Endometrial microvascular endothelial cells (primary cell): Measurements from ENCODE around the gene MED16. TPM values are rescaled to one million over a fixed set of nuclear protein-coding genes. Genes with fewer than 3 reads are reported as not detected.

ENCODE experiments used
- in situ Hi-C: cut with HindIII; loops from 2 replicates; pipeline ENCODE4 v1.10.0; 2017; ENCODE audit warnings: low sequenced_read_pairs, low pct_unique_long_range_greater_than_20kb; ENCODE audit errors: inconsistent ontology term
- total RNA-seq: library from RNA; depleted of rRNA; stranded (reverse); fragments of >200 nt; gene quantifications from one replicate; pipeline ENCODE4 v1.2.3, GENCODE V29; 2015; ENCODE audit errors: inconsistent ontology term

MED16 gene
- total RNA-seq, 1 donor from 2014 or later = 48.9 TPM

DNA sequence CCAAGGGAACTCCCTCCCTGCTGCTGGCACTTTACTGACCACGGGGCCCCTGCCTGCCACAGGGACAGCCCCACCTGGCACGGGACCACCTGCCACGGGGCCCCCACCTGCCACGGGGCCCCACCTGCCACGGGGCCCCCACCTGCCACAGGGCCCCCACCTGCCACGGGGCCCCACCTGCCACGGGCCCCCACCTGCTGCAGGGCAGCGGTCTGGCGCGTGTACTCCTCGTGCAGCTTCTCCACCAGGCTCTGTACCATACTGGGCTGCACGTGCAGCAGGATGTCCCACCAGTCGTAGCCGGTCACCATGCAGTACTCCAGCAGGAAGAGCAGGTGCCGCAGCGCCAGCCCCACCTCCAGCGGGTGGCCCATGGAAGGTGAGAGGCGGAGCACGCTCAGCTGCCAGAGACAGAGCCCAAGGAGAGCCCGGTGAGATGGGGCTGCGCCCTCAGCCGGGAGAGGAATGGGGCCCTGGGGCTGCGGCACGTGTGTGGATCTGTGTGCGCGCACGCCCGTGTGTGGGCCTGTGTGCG lies 16.1 kb downstream of the MED16 start:
- in situ Hi-C loops = no loop called here

DNA sequence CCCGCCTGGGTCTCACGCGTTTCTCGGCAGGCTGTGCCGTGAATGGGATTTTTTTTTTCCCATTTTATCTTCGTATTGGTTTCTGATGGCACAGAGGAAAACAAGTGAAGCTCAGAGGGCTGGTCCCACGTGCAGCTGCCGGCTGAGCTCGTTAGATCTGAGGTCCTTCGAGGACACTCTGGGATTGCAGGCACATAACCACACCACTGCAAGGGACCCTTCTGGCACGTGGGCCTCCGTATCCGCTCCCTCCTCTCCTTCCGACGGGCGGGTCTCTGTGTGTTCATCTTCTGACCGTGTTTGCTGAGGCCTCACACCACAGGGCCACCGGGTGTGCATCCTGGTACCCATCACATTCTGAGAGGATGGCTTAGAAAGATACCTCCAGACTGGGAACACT lies 16.9 kb downstream of the MED16 start:
- in situ Hi-C loops = no loop called here

DNA sequence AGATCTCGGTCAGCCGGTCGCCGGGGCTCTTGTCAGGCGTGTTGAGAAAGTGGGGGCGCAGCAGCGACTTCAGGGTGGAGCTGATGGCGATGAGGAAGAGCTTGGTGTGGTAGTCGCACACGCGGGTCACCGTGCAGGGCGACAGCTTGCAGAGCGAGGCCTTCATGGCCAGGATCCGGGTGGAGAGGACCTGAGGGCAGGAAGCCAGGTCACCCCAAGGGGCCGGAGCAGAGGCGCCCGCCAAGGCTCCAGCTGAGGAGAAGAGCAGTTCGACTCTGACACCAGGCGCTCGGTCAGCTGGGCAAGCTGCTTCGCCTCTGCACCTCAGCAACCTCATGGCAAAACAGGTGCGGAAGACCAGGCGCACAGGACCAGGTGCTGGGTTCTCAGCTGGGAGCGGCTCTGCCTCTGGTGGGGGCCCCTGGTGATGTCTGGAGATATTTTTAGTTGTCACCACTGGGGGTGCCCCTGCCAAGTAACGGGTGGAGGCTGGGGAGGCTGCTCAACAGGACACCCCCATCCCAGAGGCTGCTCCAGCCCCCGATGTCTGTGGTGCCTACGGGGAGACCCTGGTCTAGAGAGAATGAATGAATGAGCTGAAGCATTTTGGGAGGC lies 17.6 kb downstream of the MED16 start:
- in situ Hi-C loops = no loop called here

DNA sequence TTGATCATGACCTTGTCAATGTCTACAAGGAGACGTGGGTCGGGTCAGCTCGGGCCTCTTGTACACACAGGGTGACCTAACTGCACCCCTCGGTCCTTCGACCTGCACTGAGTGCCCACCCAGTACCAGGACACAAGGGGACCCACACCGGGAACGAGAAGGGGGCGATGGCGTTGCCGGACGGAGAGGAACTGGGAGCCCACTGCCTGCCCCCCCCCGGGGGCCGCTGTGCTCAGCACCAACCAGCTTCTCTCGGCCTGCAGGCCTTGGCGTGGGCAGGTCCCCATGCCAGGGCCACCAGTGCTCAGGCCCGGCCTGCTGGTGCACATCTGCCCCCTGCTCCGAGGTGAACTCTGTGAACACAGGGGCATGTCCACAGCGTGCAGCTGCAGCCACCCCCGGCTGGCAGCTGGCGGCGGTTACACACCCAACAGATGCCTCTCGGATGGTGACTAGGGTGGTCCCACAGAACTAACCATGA lies 19.4 kb downstream of the MED16 start:
- in situ Hi-C loops = no loop called here

DNA sequence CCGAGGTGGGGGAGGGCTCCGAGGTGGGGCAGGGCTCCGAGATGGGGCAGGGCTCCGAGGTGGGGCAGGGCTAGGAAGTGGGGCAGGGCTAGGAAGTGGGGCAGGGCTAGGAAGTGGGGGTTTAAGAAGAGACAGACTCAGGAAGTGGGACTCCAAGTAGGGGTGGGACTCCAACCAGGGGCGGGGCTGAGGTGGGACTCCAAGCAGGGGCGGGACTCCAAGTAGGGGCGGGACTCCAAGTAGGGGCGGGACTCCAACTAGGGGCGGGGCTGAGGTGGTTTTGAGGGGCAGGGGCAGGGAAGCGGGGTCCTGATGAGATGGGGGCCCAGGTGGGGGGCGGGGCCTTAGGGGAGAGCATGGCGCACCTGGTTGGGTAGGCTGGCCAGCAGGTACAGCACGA lies 19.9 kb downstream of the MED16 start:
- in situ Hi-C loops = no loop called here

DNA sequence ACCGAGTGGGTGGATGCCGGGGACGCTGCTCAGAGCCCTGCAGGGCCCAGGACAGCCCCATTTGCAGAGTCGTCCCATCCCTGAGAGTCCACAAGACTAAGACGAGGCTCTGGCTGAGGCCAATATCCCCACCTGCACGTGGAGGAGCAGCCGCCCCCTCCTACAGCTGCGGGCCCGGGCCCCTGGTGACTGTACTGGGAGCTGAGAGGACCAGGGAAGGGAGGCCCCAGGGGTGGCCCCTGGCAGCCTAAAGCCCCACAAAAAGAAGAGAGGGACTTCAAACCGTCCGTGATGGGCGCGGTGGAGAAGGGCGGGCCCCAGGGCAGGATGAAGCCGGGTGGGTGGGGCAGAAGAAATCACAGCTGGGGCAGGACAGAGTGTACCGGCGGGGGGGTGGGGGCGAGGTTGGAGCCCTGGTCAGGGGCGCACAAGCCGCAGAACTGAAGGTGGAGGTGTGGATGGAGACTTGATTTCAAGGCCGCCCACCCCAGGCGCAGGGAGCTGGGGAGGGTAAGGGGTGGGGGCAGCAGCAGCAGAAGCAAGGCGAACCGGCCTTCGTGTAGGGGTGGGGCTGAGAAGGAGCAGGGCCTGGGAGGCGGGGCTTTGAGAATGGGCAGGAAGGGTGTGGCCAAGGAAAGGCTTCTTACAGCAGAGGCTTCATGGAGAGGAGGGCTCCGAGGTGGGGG lies 20.6 kb downstream of the MED16 start:
- in situ Hi-C loops = no loop called here

DNA sequence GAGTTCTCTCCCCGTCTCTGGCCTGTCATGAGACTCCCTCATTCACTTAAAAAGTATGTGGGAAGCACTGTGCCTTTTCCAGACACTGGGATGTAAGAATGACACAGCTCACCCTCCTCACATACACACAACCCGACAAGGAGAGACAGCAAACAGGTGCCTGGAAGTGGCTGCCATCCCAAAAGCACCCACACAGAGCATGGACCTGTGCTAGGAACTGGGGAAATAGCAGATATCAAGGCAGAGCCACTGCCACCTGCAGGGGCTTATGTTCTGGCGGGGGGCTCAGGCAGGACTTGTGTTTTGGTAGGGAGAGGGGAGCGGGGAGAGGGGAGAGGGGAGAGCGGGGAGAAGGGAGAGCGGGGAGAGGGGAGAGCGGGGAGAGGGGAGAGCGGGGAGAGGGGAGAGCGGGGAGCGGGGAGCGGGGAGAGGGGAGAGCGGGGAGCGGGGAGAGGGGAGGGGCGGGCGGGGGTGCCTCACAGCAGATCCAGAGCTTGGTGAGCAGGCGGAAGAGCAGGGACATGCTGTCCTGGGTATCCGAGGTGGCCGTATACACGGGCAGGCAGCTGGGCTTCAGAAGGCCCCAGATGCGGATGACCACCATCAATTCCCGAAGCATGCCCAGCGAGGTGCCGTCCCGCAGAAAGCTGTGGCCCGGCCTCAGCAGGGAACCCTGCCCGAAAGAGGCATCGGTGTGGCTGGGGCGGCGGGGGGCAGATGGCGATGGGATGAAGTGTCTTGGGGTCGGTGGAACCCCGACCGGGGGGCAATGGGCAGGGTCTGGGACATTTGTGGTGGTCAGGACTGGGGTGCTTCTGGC lies 21.3 kb downstream of the MED16 start:
- in situ Hi-C loops = no loop called here

DNA sequence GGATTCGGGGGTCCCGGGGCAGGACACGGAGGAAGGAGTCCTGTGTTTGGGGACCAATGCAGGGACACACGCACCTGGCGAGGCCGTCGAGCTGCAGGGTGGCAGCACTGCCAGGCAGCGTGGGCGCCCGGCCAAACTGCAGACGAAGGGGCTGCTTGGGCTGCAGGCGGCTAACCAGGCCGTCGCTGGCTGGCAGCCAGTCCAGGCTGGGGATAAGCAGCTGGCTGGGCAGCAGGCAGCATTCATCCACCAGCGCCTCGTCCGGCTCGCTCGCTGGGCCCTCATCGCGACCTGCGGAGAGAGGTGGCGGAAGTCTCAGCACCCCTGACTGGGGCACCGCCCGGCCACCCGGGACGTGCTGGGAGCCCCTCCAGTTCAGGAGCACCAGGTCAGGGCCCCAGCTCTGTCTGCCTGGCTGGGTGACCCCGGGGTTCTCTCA lies 22.0 kb downstream of the MED16 start:
- in situ Hi-C loops = no loop called here

DNA sequence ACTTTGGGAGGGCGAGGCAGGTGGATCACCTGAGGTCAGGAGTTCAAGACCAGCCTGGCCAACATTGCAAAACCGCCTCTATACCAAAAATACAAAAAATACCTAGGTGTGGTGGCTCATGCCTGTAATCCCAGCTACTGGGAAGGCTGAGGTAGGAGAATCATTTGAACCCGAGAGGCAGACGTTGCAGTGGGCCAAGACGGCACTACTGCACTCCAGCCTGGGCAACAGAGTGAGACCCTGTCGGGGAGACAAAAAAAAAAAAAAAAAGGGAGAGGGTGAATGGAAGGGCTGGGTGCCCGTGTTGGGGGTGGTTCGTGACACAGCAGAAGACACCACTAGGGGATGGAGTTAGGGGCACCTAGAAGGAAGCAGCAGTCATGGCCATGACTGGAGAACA lies 22.7 kb downstream of the MED16 start:
- in situ Hi-C loops = no loop called here

DNA sequence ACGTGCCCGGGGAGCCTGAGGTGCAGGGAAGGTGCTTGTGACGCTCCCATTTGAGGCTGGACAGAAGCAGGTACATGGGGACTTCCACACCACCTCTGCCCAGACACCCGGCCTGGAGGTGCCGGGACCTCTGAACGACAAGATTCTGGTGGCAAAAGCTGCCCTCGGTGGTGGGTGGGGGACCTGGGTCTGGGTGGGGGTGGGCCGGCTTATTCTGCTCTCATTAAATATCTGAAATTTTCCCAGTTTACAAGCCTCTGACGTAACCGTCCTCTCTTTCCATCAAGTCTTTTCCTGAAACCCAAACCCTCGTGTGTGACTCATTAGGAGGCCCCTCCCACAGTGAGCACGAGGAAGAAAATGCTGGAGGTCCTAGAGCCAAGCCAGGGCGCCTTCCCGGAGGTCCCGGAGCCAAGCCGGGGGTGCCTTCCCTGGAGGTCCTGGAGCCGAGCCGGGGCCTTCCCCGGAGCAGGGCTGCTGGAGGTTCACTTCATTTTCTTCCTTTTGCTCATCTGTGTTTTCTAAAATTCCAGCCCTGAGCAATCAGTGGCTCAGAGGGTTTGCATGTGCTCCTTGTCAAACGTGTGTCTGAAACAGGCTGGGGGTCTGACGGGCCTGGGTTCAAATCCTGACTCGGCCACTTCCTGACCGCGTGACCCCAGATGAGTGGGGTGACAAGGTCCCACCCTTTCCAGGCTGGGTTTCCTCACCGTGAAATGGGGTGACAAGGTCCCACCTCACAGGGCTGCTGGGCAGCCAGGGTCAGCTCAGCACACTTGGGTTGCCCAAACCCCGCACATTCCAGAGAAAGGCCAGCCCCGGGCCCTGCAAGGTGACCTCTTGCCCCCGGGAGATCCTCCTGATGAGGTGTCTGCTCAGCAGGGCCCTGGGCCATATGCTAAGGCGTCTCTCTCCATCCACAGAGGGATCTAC lies 23.5 kb downstream of the MED16 start:
- in situ Hi-C loops = no loop called here

DNA sequence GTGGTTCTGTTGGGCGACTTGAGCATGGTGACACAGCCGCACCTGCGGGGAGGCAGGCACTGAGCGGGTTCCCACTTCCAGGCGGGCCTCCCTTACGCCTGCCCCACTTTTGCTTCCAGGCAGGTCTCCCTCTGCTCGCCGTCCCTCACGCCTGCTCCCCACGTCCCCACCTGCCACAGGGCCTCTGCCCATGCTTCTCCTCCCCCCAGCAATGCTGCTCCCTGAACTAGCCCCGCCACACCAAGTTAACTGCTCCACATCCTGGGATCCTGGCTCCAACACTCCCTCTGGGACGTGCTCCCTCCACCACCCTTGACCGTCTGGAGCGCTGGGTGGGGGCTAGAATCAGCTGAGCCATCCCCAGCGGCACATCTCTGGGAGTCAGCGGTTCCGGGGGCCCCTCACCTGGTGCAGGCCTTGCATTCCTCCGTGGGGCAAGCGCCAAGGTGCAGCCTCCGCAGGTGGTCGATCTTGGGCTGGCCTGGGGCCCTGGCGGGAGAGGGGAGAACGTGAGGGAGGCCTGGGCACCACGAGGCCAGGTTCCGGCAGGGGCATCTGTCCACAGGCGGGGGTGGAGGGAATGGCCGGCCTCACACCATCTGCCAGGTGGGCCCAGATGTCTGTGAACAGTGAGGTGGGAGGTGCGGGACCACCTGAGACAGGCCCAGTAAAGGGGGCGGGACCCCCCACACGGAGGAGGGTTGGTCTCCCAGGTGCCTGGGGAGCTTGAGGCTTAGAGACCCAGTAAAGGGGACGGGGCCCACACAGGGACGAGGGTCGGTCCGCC lies 24.3 kb downstream of the MED16 start:
- in situ Hi-C loops = no loop called here

DNA sequence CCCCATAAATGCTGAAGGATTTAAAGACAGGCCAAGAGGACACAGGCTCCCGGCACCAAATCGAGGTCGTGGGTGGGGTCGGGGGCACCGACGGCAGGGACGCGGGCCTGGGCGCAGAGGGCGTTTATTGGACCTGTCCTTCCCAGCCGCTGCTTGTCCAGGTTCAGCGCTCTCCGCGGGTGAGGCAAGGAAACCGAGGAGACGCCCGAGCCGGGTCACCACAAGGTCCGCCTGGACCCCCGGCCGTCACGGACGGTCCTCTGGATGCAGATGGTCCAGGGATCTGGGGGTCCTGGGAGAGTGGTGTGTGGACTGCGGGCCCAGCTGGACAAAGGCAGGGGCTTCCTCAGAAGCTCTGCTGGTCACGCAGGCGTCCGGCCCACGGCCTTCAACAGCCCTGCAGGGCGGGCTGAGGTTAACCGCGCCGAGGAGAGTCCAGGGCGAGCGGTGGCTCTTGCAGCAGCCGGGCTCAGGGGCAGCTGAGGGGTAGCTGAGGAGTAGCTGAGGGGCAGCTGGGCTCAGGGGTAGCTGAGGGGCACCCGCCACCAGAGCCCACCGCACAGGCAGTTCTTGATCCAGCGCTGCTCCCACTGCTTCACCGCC lies 25.0 kb downstream of the MED16 start:
- in situ Hi-C loops = no loop called here

DNA sequence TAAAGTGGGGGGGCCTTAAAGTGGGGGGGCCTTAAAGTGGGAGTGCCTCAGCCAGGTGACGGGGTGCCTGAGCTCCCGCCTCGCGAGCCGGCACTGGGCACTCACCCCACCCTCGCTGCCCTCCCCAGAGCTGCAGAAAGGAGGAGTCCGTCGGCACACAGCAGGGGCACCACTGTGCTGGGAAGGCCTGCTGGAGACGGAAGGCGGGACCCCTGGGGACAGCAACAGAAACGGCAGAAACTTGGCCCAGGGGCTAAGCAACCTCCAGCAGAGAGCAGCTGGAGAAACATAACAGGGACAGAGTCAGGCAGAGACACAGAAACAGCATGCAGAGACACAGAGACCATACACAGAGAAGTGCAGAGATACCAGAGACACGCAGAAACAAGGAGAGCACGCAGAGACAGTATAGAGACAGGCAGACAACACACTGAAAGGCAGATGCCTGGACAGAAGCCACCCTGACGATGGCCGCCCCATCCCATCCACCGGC lies 25.6 kb downstream of the MED16 start:
- in situ Hi-C loops = no loop called here

DNA sequence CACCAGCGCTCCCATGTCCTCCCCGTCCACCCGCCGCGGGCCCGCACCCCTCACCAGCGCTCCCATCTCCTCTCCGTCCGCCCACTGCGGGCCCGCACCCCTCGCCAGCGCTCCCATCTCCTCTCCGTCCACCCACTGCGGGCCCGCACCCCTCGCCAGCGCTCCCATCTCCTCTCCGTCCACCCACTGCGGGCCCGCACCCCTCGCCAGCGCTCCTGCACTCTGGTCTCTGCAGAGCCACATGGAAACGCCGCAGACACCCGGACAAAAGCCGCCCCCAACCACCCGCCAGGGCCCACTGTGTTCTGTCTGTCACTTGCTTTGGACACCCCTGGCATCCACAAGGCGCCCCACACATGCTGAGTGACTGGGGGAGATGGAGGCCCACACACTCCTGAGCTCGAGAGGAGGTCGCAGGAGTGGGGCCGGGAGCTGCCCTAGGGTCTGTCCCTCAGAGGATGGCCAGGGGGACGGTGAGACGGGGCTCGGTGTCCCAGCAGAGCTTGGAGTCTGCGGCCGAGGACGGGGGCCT lies 26.2 kb downstream of the MED16 start:
- in situ Hi-C loops = no loop called here

DNA sequence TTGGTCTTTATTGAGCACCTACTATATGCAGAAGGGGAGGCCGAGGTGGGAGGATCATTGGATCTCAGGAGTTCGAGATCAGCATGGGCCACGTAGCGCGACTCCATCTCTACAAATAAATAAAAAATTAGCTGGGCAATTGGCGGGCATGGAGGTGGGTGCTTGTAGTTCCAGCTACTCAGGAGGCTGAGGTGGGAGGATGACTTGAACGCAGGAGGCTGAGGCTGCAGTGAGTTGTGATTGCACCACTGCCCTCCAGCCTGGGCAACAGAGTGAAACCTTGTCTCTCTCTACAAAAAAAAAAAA lies 29.7 kb downstream of the MED16 start:
- in situ Hi-C loops = no loop called here

DNA sequence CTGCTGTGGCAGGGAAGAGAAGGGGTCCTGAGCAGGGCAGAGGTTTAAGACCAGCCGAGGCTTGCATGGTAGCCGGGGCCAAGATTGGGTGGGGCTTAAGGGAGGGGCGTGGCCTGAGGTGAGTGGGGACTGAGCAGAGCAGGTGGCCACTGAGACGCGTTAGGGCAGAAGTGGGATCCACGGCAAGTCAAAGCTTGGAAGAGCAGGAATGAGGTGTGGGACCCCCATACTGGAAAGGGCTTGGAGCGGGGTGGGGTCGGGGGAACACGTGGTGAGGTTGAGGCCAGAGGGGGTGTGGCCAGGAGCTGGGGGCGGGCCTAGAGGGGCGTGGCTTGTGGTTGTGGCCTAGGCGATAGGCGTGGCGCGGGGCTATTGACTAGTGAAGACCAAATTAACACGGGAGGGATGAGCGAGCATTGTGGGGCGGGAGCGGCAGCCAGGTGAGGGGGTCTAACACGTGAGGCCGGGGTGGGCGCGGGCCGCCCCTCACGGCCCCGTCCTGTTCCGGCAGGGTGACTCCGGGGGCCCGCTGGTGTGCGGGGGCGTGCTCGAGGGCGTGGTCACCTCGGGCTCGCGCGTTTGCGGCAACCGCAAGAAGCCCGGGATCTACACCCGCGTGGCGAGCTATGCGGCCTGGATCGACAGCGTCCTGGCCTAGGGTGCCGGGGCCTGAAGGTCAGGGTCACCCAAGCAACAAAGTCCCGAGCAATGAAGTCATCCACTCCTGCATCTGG lies 30.2 kb downstream of the MED16 start:
- in situ Hi-C loops = no loop called here
